ENCODE measurements around the gene PRPF19.

The PRPF19 gene

DNA sequence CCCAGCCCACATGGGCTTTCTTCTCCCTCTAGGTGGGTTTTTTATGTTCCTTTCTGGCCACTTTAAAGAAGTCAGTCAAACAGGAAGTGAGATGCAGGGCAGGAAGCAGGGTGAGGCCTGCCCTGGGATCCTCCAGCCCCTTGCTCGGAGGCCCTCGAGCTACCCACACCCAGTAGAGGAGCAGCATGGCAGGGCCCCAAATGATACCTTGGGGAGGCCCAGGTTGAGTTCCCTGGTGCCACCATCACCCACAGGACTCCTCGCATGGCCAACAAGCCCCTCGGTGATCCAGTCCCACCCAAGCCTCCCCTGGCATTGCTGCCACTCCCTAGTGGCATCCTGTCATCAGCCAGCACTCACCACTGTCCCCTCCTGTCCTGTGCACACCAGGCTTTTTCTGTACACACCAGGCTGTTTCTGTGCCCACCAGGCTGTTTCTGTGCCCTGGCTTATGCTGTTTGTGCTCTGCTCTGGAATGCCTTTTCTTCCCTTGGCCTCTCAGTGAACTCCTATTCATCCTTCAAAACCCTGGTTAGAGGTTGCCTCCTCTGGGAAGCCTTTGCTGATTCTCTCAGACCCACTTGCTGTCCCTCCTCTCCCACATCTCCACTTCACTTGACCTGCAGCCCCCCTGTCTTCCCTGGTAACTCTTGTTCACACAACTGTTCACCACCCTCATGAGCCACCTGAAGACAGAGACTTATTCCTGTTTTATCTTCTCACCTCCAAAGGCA lies 47.5 kb downstream of the PRPF19 start:
- no peak for DNase-seq (ENCODE audit: low read depth, low spot score)

DNA sequence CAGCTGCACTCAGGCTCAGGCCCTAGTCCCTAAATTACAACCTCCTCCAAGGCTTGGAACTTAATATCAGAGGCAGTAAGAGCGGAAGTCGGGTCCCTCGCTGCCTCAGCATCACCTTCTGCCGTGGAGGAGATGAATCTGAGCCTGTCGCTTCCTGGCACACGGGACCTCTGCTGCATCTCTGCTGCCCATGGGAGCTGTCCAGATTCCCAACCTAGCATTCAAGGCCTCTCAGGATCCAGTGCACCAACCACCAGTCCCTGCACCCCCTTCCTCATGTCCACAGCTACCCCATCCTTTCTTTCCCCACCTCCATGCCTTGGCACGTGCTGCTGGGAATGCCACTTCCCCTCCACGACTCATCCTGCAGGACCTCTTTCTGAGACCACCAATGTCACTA lies 48.1 kb downstream of the PRPF19 start:
- no peak for DNase-seq (ENCODE audit: low read depth, low spot score)

DNA sequence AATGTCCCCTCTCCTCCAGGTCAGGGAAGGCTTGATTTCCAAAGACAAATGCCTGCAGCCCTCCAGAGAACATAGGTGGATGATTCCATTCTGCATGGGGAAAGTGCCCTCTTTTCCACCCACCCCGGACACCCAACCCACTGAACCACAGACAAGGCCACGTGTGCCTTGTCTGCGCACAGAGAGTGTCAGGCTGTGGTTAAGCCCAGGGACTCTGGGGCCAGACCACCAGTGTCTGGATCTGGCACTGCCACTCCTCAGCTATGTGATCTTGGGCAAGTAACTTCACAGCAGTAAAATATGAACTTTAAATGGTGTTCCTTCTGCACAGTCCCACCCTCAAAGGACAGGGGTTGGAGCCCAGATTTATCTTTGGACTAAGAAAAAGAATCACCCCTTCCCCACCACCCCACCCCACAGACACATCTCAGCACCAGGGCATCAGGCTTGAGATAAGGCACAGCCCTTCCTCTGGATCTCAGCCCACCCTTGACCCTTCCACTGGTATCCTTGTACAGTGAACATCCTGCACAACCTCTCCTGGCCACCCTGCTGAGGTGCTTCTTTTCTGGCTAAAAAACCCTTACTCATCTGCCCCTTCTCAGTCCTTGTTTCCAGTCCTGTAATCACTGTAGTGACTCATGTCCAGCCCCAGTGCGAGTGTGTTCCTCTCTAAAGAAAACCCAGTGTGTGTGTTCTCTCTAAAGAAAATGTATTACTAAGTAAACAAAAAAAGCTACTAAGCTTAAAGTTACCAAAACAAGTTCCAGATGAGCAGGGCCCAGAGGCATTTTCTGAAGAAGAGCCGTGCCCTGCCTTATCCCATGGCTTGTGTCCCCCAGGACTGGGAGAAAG lies 48.8 kb downstream of the PRPF19 start:
- no peak for DNase-seq (ENCODE audit: low read depth, low spot score)

DNA sequence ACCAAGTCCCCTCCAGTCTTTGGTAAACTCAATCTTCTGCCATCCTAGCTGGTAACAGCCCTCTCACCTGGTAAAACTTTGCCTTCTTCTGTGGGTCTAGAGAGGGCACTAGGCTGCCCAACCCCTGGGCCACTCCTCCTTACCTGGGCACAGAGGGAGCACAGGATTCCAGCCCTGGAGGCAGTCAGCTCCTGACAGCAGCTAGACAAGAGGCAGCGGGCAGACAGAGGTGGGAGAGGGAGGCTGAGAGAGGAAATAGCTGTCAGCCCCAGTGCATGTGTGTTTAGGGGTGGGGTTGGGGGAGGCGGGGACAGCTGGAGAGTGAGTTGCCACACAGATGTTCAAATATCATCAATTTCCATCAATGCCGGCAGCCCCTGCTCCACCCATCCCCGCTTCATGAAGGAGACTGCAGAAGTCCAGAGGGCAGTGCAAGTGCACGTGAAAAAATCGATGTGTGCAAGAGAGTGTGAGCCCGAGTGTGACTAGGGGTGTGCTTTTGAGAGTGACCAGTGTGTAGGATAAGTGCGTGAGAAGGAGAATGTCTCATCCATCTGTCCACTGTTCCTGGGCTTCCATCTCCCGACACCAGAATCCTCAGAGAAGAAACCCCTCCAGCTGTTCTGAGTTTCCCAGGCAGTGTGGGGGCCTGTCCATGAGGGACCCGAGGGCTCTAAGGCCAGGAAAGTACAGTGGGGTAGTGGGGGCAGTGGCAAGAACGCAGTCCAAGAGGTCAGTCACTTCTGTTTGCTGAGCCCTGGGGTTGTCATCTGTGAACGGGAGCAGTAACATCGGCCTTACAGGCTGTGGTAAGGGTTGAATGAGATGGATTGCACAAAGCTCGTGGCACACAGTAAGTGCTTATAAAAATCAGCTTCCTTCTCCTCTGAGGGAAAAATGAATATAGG lies 50.4 kb downstream of the PRPF19 start, which contains the start of gene PTGDR2:
PTGDR2 (minus strand) TSS at position 225 of the 908 bp plus-strand sequence. CDS start 2,228 bp downstream, outside the sequence.
- DNase-seq (ENCODE audit: low read depth, low spot score), result no peak

DNA sequence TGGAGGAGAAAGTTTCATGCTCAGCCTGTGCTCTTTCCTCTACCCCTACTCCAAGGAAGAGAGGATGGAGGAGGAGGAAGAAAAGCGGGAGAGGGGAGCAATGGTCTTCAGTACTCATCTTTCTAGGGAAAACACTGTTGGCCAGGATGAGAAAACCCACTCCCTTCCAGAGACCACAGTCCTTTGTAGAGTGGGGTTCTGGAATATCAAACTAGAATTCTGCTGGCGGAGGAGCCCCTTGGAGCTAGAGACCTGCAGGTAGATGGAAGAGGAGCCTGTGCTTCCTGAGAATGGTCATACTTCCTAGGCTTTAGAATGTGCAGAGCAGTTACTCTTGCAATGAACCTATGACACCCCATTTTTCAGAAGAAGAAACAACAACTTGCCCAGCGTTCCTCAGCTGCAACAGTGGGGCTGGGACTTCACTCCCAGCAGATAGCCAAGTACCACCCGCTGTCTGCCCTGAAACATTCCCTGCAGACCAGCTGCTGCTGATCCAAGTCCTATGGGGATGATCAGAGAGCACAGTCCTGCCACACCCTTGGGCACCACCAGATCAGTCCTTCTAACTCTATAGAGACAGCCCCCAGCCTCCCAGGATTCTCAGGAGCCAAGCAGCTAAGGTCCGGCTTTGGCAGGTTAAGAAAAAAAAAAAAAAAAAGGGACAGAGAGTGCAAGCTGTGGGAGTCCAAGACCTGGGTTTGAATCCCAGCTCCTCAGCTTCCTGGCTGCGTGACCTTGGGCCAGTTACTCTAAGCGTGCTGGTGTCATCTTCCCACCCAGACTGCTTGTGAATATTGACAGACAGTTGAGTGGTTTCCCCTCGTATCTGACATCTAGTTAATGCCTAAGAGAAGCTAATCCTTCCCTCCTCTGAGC lies 51.3 kb downstream of the PRPF19 start:
- no peak for DNase-seq (ENCODE audit: low read depth, low spot score)

DNA sequence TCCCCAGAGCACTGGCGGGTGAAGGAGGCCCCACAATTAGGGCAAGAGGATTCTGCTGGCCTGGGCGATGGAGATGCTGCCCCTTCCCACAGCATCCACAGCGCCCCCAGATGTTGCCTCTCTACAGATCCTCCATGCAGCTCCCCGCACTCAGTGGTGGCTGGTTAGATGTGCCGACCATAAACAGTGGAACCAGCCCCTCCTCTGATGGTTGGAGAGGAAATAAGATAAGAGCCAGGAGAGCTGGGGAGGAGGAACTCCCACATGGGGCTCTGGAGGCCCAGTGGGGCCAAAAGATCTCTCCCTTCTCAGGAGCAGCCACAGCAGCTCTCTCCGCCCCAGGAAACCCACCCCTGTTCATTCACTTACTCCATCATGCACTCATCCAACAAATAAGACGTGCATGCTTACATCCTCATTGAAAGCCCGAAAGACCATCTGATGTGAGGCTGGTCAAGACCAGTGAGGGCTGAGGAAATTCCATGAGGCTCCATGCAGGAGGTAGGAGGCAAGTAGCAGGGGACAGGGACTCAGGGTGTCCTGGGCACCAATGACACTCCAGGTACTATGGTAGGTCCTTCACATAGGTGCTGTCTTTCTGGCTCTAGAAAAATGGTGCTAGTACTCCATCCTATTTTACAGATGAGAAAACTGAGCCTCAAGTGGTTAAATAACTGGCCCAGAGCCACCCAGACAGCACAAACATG lies 52.1 kb downstream of the PRPF19 start:
- no peak for DNase-seq (ENCODE audit: low read depth, low spot score)

DNA sequence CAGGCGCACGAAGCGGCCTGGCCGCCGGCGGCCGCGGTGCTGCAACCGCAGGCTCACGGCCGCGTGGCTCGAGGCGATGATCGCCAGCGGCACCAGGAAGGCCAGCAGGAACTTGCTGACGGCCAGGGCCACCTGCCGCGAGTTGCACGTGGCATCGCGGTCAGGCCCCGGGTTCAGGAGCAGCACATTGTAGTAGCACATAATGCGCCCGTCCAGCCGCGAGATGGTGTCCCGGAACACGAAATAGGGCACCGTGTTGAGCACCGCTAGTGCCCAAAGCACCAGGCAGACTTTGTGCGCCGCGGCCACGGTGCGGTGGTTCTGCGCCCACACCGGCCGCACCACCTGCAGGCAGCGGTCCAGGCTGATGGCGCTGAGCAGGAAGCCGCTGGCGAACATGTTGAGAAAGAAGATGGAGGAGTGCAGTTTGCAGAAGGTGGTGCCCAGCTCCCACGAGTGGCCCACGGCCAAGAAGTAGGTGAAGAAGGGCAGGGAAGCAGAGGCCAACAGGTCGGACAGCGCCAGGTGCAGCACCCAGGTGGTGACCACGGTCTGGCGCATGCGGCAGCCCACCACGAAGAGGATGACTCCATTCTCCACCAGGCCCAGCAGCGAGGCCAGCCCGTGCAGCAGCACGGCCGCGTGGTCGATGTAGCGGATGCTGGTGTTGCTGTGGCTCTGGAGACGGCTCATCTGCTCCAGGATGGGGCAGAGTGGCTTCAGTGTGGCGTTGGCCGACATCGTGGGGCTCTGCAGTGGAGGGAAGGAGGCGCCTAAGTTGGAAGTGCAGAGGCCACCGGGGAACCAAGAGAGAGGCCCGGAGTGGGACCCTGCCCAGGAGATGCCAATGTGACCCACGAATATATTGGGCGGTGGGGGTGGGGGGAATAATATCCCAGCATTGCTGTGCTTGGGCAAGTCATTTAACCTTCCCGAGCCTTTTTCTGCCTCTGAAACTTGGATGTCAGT lies 53.1 kb downstream of the PRPF19 start:
- no peak for DNase-seq (ENCODE audit: low read depth, low spot score)

DNA sequence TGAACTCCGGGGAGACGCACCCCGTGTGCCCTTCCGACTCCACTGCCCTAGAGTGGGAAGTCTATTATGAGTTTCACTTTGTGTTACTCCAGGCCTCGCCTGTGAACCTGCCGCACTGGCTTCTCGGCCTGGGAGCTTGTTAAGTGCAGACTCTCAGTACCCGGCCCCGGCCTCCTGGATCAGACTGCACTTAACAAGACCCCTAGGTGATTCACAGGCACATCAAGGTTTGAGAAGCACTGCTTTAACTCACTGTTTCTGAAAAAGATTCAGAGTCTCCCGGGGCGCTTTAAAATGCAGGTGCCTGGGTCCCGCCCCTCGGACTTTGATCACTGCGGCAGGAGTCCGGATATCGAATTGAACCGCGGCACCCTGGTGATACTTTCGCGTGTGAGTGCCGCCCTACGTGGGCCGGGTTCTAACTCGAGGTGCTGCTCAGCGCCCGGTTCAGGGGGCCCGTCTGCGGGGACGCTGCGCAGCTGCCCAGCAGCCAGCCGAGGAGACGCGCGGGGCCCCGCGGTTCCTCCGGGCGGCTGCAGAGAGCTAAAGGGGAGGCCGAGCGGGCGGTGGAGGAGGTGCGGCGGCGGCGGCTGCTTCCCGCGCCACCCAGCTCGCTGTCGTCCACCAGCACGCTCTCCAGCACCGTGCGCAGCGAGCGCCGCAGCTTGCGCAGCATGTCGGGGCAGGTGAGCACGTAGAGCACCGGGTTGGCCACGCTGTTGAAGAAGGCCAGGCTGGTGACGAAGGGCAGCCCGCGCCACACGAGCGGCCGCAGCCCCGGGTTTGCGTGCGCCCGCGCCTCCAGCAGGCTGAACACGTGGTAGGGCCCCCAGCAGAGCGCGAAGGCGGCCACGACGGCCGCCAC lies 54.0 kb downstream of the PRPF19 start:
- no peak for DNase-seq (ENCODE audit: low read depth, low spot score)

DNA sequence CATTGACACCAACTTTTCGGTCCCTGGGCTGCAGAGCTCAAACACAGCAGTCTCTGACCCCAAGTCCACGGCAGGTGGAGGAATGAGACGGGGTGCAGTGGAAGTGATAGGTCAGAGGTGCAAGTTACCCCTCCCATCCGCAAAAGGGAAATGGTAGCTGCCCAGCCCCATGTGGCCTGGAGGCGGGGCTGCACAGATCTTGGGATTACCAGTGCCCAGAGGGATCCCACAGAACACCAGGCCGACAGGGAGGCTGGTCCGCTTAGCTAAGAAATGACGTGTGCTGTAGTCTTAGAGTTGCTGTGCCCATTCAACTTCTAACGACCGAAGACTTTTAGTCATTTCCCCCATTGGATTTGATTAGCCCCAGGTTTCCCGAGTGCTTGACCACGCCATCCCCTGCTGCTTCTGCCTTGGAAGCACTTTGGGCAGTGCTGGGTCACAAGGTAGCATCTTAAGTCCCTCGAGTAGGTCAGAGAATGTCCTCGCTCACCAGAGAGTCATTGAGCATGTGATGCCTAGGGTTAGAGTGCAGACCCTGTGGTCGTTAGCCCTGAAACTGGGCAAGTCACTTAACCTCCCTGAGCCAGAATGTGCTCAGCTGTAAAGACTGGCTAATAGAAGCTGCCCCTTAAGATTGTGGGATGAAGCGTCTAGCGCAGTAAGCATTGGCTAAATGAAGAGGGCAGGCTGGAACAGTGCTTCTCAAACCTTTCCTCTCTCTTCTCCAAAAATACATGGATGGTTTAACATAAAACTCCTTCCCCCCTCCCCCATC lies 54.9 kb downstream of the PRPF19 start:
- no peak for DNase-seq (ENCODE audit: low read depth, low spot score)

DNA sequence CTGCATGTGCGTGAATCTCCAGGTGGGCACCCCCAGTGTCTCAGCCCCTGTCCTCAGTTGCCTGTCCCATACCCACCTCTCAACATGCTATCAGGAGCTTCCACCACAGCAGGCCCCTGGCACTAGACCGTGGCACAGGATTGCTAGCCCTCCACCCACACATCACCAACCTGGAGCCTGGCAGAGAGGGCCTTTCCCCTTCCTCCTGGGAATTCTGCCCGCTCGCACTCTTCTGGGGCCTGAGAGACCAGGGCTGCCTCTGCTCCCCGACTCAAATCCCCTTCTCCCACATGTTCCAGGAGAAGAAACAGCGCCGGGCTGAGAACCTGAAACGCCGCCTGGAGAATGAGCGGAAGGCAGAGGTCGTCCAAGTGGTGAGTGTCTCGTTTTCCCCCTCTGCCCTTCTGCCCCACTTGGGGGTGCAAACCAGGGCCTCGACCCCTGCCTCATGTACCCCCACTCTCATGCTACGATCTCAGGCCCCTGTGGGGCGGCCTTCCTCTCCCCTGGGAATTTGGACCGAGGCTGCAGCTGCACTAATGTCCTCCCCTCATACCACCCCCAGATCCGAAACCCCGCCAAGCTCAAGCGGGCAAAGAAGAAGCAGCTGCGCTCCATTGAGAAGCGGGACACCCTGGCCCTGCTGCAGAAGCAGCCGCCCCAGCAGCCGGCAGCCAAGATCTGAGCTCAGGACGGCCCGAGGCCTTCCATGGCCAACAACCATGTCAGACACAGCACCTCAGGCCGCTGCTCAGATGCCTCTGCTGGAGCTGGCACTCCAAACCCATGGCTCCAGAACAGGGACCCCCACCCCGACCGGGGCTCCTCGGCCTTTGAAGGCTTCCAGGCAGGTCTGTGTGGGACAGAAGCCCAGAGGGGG lies 56.5 kb downstream of the PRPF19 start:
- DNase-seq (ENCODE audit: low read depth, low spot score), result no peak

DNA sequence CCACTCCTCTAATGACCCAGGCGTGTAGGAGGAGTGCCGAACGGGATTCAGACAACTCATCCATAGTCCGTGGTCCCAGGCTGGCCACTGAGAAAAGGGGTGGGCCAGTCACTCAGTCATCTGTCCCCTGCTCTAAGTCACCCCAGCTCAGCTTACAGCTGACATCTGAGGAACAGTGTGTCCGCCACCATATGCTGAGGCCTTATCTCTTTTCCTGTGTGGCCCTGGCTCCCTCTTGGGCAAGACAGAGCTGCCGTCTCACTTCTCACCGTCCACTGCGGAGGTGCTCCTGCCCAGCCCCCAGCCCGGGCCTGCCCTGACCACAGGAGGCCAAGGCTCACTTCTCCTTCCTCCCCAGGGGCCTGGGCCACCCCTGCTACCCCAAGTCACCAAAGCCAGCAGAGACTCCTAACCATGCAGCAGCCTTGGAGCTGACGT lies 57.7 kb downstream of the PRPF19 start:
- DNase-seq (ENCODE audit: low read depth, low spot score), result no peak

DNA sequence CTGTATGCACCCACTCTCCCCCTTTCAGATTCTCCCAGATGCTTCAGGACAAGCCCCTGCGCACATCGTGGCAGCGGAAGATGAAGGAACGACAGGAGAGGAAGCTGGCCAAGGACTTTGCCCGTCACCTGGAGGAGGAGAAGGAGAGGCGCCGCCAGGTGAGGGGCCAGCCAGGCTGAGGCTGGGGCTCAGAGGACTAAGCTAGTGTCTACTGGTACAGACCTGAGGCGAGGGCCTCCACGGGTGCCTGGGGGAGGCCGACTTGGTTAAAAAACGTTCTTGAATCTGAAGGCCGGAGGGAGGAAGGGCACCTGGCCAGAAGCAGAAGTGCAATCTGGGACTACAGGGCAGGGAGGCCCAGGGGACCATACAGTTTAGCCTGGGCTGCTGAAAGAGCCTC lies 58.5 kb downstream of the PRPF19 start:
- DNase-seq (ENCODE audit: low read depth, low spot score), result no peak

DNA sequence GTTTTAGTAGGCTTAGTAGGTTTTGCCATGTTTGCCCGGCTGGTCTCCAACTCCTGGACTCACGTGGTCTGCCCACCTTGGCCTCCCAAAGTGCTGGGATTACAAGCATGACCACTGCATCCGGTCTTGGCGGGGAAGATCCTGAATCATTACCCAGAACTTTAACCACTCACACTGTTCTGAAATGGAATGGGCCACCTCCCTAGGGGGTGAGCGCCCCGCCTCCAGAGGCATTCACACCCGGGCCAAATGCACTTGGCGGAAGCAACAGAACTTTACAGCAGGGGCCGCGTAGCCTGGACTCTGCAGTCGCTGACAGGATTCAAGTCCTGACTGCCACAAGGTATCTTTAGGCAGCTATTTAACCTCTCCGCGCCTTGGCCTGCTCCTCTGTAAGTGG lies 59.1 kb downstream of the PRPF19 start:
- no peak for DNase-seq (ENCODE audit: low read depth, low spot score)

DNA sequence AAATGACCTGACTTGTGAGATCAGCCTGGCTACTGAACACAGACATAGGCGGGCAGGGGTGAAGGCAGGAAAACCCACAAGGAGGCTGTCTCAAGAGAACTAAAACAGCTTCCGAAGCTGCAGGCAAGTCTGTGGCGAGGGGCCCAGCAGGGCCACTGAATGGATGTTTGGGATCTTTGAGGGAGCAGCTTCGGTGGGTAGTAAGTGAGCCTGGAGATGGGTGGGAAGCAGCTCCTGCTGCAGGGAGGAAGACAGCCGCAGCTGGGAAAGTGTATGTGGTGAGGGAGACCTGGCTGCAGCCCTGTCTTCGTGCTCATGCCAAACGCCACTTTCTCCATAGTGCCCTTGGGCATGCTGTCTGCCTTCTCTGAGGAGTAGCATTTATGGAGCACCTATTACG lies 61.0 kb downstream of the PRPF19 start:
- DNase-seq (ENCODE audit: low read depth, low spot score), result no peak

DNA sequence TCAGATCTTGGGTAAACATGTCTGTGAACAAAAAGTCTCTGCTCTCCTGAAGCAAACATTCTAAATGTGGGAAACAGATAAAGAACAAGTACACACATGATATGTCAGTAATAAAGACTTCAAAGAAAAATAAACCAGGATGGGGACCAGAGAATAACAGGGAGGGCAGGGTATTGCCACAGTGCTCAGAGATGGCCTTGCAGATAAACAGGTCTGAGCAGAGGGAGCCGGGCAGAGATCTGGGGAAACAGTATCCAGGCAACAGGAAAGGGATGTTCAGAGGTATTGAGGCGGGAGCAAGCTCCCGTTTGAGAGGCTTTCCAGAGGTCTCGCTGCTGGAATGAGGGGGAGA lies 61.5 kb downstream of the PRPF19 start:
- no peak for DNase-seq (ENCODE audit: low read depth, low spot score)
